OCI-LY1 (cell line): ENCODE data around the gene ABCA4.
"Not testable (repeated sequence)": the region's sequence is repeated elsewhere in the genome, so short reads cannot be mapped to it uniquely, and the experiment has no call there.

Experiments
- H2AFZ ChIP-seq: fragments of 200-600 bp; sonication (generic), shearing (Covaris generic); 2 replicates; pipeline ENCODE4 v1.6.0; 2014; ENCODE audit warnings: antibody characterized with exemption, mild to moderate bottlenecking, low read length
- H3F3A ChIP-seq: fragments of 200-600 bp; sonication (generic), shearing (Covaris generic); 2 replicates; pipeline ENCODE4 v1.6.0; 2014; ENCODE audit warnings: mild to moderate bottlenecking, antibody characterized with exemption, low read length, moderate library complexity; ENCODE audit not compliant: insufficient read depth
- H3K27ac ChIP-seq: fragments of 200-600 bp; sonication (generic); 2 replicates; pipeline ENCODE4 v1.5.1; 2014; ENCODE audit warnings: low read length, mixed run types, mild to moderate bottlenecking, low read depth; ENCODE audit not compliant: poor library complexity, severe bottlenecking
- H3K27me3 ChIP-seq: fragments of 200-600 bp; sonication (generic); 2 replicates; pipeline ENCODE4 v1.6.0; 2014; ENCODE audit warnings: antibody characterized with exemption, mild to moderate bottlenecking, low read length, moderate library complexity; ENCODE audit not compliant: insufficient read depth
- H3K36me3 ChIP-seq: fragments of 200-600 bp; sonication (generic); 2 replicates; pipeline ENCODE4 v1.6.1; 2014; ENCODE audit warnings: mild to moderate bottlenecking, antibody characterized with exemption, low read length, moderate library complexity, mixed read lengths; ENCODE audit not compliant: insufficient read depth
- H3K4me1 ChIP-seq: fragments of 200-600 bp; sonication (generic); 2 replicates; pipeline ENCODE4 v1.5.1; 2014; ENCODE audit warnings: mild to moderate bottlenecking, low read length, moderate library complexity; ENCODE audit not compliant: insufficient read depth, severe bottlenecking
- H3K4me2 ChIP-seq: fragments of 200-600 bp; sonication (generic), shearing (Covaris generic); 2 replicates; pipeline ENCODE4 v1.6.1; 2014; ENCODE audit warnings: low read length
- H3K4me3 ChIP-seq: fragments of 200-600 bp; sonication (generic); 2 replicates; pipeline ENCODE4 v1.5.1; 2014; ENCODE audit warnings: low read length, low read depth, mild to moderate bottlenecking, mixed read lengths; ENCODE audit not compliant: poor library complexity, severe bottlenecking
- H3K79me2 ChIP-seq: fragments of 200-600 bp; shearing (Covaris generic); 2 replicates; pipeline ENCODE4 v1.6.1; 2016; ENCODE audit warnings: mixed run types, low read length, mixed read lengths; ENCODE audit not compliant: insufficient read depth
- H3K9ac ChIP-seq: fragments of 200-600 bp; sonication (generic), shearing (Covaris generic); 2 replicates; pipeline ENCODE4 v1.6.1; 2014; ENCODE audit warnings: mild to moderate bottlenecking, low read length, mixed read lengths
- H3K9me2 ChIP-seq: fragments of 200-600 bp; sonication (generic), shearing (Covaris generic); 2 replicates; pipeline ENCODE4 v1.6.1; 2014; ENCODE audit warnings: low read depth, mild to moderate bottlenecking, low read length, mixed read lengths
- H3K9me3 ChIP-seq: fragments of 200-600 bp; shearing (Covaris generic); 2 replicates; pipeline ENCODE4 v1.6.1; 2014; ENCODE audit warnings: low read length, mixed read lengths
- H4K20me1 ChIP-seq: fragments of 200-600 bp; sonication (generic), shearing (Covaris generic); 2 replicates; pipeline ENCODE4 v1.6.0; 2016; ENCODE audit warnings: mild to moderate bottlenecking, low read length; ENCODE audit not compliant: insufficient read depth
- EZH2 ChIP-seq: fragments of 200-600 bp; sonication (generic), shearing (Covaris generic); IDR thresholded peaks from 2 replicates; pipeline ENCODE4 v1.8.0; 2017; ENCODE audit warnings: borderline replicate concordance, mixed run types, mild to moderate bottlenecking, antibody characterized with exemption, low read length, moderate library complexity, mixed read lengths
- TF ChIP-seq, protein P1 (sequence below): fragments of 200-600 bp; sonication (generic), shearing (Covaris generic); IDR thresholded peaks from 2 replicates; pipeline ENCODE4 v1.5.1; 2017; ENCODE audit warnings: mild to moderate bottlenecking, antibody characterized with exemption, low read length, moderate library complexity, mixed read lengths

The ABCA4 gene

DNA sequence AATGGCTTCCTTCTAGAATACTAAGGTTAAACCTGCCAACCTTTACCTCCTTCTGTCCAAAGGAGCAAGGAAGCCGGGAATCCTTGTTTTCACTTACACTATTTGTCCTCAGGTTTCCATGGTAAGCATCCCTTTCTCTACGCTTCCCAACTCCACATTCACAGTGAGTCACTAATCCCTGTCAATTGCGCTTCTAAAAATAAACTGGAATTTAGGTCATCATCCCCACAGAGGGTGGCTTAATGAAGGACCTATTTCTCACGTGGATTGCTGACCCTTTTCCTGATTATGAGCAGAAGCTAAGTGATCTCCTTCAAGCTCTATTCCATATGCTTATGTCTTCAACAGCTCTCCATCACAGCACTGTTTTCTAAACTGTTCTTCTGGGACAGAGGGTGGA lies 39.9 kb upstream of the ABCA4 start:
- Histone ChIP-seq H2AFZ (no peak overlapping the region), H3K4me2 (no peak overlapping the region), H3K36me3 (no peaks in the 10 kb centered on the region), H3K27ac (no peak overlapping the region), H3K9ac (no peak overlapping the region), H3K79me2 (no peaks in the 10 kb centered on the region), H3K9me2 (no peaks in the 10 kb centered on the region), H3F3A (no peaks in the 10 kb centered on the region), H3K4me3 (no peak overlapping the region), H4K20me1 (no peaks in the 10 kb centered on the region), H3K9me3 (no peaks in the 10 kb centered on the region), H3K4me1 (no peaks in the 10 kb centered on the region), H3K27me3 (no peaks in the 10 kb centered on the region; the same call in 1 of the 2 replicates)
- TF ChIP-seq EZH2 = no peak

DNA sequence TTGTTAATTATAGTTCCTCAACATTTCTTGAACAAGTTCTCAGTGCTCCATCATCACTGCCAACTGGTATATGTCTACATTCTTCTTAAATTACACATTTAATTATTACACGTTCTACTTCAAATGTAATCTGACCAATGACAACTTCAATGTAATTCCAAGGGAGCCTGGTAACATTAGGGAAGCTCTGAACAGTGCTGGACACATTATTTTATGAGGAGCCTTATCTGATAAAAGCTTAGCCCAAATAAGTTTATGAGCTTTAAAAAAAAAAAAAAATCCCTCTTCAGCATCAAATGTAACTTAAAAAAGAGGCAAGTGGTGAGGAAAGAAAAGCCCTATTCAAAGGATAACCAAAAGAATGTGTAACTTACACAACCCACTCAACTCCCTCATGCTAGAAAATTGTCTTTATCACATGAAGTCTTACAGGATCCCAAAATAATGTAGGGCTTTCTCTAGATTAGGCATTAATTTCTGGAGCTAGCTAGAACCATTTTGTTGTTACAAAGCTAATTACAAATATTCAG lies 35.2 kb upstream of the ABCA4 start:
- H4K20me1 ChIP-seq = no peaks in the 10 kb centered on the region
- H3F3A ChIP-seq = no peaks in the 10 kb centered on the region
- H3K27ac ChIP-seq = no peak overlapping the region
- no peaks in the 10 kb centered on the region for H3K9me3 ChIP-seq
- no peaks in the 10 kb centered on the region for H3K4me1 ChIP-seq
- H3K4me2 ChIP-seq = no peak overlapping the region
- no peaks in the 10 kb centered on the region for H3K36me3 ChIP-seq
- H3K27me3 ChIP-seq = no peaks in the 10 kb centered on the region
- H3K4me3 ChIP-seq = no peak overlapping the region
- TF ChIP-seq, protein P1, sequence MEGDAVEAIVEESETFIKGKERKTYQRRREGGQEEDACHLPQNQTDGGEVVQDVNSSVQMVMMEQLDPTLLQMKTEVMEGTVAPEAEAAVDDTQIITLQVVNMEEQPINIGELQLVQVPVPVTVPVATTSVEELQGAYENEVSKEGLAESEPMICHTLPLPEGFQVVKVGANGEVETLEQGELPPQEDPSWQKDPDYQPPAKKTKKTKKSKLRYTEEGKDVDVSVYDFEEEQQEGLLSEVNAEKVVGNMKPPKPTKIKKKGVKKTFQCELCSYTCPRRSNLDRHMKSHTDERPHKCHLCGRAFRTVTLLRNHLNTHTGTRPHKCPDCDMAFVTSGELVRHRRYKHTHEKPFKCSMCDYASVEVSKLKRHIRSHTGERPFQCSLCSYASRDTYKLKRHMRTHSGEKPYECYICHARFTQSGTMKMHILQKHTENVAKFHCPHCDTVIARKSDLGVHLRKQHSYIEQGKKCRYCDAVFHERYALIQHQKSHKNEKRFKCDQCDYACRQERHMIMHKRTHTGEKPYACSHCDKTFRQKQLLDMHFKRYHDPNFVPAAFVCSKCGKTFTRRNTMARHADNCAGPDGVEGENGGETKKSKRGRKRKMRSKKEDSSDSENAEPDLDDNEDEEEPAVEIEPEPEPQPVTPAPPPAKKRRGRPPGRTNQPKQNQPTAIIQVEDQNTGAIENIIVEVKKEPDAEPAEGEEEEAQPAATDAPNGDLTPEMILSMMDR = no peak
- no peak for TF ChIP-seq EZH2
- no peaks in the 10 kb centered on the region for H3K79me2 ChIP-seq
- H2AFZ ChIP-seq = no peak overlapping the region
- H3K9ac ChIP-seq = no peak overlapping the region
- H3K9me2 ChIP-seq = no peaks in the 10 kb centered on the region

DNA sequence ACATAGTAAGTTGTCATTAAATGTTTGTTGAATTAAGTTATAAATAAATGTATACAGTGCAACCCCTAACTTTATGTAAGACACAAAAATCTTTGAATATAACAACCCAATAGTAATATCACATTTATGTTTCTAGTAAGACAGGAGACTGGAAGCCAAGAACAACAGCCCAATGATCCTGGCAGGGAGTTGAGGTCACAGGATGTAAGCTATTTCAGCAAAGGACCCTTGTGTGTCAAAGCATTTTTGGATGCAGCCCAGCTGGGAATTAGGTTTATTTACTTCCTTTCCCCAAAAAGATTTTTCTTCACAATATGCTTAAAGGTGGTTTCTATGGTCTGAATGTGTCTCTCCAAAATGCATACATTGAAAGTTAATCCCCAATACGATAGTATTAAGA lies 34.0 kb upstream of the ABCA4 start:
- H3K4me3 ChIP-seq = no peak overlapping the region

DNA sequence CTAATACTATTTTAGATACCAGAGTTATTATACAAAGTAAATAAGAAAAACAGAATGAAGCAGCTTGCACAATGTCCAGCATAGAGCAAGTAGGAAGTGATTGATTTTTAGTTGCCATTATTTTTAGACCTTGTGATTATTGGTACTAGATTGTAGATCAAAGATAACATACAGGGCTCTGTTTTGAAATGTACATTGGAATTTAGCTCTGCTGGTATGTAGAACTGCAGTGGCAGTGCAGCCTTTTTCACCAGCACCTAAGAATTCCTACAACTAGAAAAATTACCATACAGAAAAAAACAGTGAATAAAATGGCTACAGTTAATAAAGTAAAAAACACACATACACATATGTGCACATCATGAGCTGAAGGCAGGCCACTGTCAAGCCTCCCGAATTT lies 32.2 kb upstream of the ABCA4 start:
- Histone ChIP-seq H3K9ac (no peak overlapping the region), H3K27ac (no peak overlapping the region), H4K20me1 (no peaks in the 10 kb centered on the region), H2AFZ (no peak overlapping the region), H3F3A (no peaks in the 10 kb centered on the region), H3K4me1 (no peaks in the 10 kb centered on the region), H3K36me3 (no peaks in the 10 kb centered on the region), H3K27me3 (no peaks in the 10 kb centered on the region), H3K4me2 (no peak overlapping the region), H3K9me3 (no peaks in the 10 kb centered on the region), H3K79me2 (no peaks in the 10 kb centered on the region), H3K9me2 (no peaks in the 10 kb centered on the region), H3K4me3 (no peak overlapping the region)
- TF ChIP-seq, protein P1 = no peak
- TF ChIP-seq EZH2 = no peak

More for the DNA sequence above, 34.0 kb upstream of the ABCA4 start:
- H3K9me2 ChIP-seq = no peaks in the 10 kb centered on the region
- H2AFZ ChIP-seq = no peak overlapping the region
- H3K9me3 ChIP-seq = no peaks in the 10 kb centered on the region
- H4K20me1 ChIP-seq = no peaks in the 10 kb centered on the region
- H3K4me1 ChIP-seq = no peaks in the 10 kb centered on the region
- H3K4me2 ChIP-seq = no peak overlapping the region
- H3K79me2 ChIP-seq = no peaks in the 10 kb centered on the region
- H3K36me3 ChIP-seq = no peaks in the 10 kb centered on the region
- H3F3A ChIP-seq = no peaks in the 10 kb centered on the region
- no peaks in the 10 kb centered on the region for H3K27me3 ChIP-seq
- H3K9ac ChIP-seq = no peak overlapping the region
- TF ChIP-seq, protein P1 = no peak
- TF ChIP-seq EZH2 = no peak
- no peak overlapping the region for H3K27ac ChIP-seq

DNA sequence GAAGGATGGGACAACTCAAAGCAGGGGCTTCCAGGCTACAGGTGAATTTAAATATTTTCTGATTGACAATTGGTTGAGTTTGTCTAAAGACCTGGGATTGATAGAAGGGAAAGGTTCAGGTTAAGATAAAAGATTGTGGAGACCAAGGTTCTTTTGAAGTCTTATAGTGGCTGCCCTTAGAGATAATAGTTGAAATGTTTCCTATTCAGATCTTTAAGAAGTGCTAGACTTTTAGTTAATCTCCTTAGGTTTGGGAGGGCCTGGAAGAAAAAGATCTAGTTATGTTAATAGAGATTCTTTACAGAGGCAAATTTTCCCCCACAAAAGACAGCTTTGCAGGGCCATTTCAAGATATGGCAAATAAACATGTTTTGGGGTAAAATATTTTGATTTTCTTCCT lies 28.2 kb upstream of the ABCA4 start:
- H3K4me1 ChIP-seq, H3K9me2 ChIP-seq, H3K4me3 ChIP-seq, H3K36me3 ChIP-seq, H3K9me3 ChIP-seq, H3K4me2 ChIP-seq, H3K9ac ChIP-seq, H3K79me2 ChIP-seq, H3K27me3 ChIP-seq, H3F3A ChIP-seq, H2AFZ ChIP-seq, H4K20me1 ChIP-seq, H3K27ac ChIP-seq: not testable (repeated sequence)
